ENCODE data around the gene MRPL34.

DNA sequence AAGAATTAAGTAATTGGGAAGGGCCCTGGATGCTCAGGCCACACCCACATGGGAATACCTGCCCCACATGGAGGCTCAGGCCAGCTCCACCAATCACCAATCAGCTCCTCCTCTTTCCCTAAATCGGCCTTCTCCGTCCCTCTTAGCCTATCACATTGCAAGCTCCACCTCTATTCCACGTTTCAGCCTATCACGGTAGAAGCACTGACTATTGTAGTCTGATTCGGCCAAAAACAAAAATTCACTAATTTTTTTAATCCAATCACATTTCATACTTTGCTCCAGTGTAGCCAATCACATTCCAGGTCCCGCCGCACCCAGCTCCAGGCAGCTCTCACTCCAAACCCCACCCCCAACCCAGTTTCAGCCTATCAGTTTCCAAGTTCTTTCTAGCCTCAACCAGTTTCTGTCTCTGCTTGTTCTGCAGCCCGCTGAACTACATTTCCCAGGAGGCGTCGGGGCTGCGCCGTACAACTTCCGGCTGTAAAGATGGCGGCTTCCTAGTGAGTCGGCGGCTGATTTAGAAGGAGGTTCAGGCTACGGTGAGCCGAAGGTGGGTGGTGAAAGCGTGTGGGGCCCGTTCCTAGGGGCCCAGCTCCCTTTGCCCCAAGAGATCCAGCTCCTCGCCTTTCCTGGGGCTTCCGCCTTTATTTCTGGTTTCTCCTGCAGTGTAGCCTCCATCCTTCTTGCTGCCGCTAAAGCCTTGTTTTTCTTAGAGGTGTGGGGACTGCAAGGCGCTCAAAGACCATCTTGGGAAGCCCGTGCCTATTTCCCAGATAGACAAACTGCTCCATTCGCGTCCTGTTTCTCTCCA, 38.5 kb upstream of the MRPL34 start, which contains the start of gene BABAM1:
- TF ChIP-seq CTCF (IDR thresholded peaks at IDR 0.05) (peak in 2 of 3 donors; percentile 8 to 20), POLR2A (IDR thresholded peaks at IDR 0.05) (peak; percentile 22), POLR2AphosphoS5 (IDR thresholded peaks at IDR 0.05) (peak in 2 of 3 donors; percentile 69 to 84)

Data from breast epithelium (tissue), 3 donors.